Activated T-helper 1 cell treated with anti-CD3 and anti-CD28 coated beads, Interleukin-12 subunit alpha, Interleukin-12 subunit beta, Interleukin-2, Interleukin-4 antibody, amounts not matched to agents 30 ng/mL and 10 ng/mL and 1 ng/mL, durations not matched to agents 14 hours and 24 hours and 36 hours (primary cell): ENCODE data around the gene CHST11. TPM values are rescaled to one million over a fixed set of nuclear protein-coding genes. Genes with fewer than 3 reads are reported as not detected.
A peak's percentile ranks its signal among the peaks of the same experiment; 100 is the strongest.

Experiments used
- DNase-seq: peaks from one replicate; pipeline ENCODE4 v3.0.0; 2021; ENCODE audit warnings: low spot score
- H3K27ac Mint-ChIP-seq: one replicate; pipeline ENCODE4 v1.8.0; 2021; ENCODE audit warnings: mild to moderate bottlenecking, mixed read lengths
- H3K27me3 Mint-ChIP-seq: one replicate; pipeline ENCODE4 v1.8.0; 2022; ENCODE audit warnings: mild to moderate bottlenecking, moderate library complexity, mixed read lengths; ENCODE audit not compliant: insufficient read depth
- H3K36me3 Mint-ChIP-seq: one replicate; pipeline ENCODE4 v1.8.0; 2021; ENCODE audit warnings: low read depth, mixed read lengths
- H3K4me1 Mint-ChIP-seq: one replicate; pipeline ENCODE4 v1.8.0; 2021; ENCODE audit warnings: low read depth, mixed read lengths
- H3K4me3 Mint-ChIP-seq: one replicate; pipeline ENCODE4 v1.8.0; 2021; ENCODE audit warnings: mild to moderate bottlenecking, moderate library complexity, mixed read lengths
- H3K9me3 Mint-ChIP-seq: one replicate; pipeline ENCODE4 v1.8.0; 2021; ENCODE audit warnings: mixed read lengths
- intact Hi-C: fragments of 100-400 bp; cut with micrococcal nuclease; formaldehyde crosslinking; loops from one replicate; pipeline ENCODE4 v1.15.1; 2024
- total RNA-seq: library from RNA; stranded (reverse); gene quantifications from 2 replicates; pipeline ENCODE4 v1.2.3, GENCODE V29; 2022

The CHST11 gene
- total RNA-seq, 1 donor from 2014 or later, result 70.7 TPM

GRCh38 chr12:104694161-104694560, 237.4 kb downstream of the CHST11 start:
- Mint-ChIP-seq H3K36me3 (peaks cover 43% of the 10 kb centered on the region), H3K9me3 (peaks cover 5% of the 10 kb centered on the region), H3K4me1 (peaks cover 89% of the 10 kb centered on the region), H3K27ac (peak overlapping the region; percentile 84), H3K4me3 (peak overlapping the region; percentile 41), H3K27me3 (no peaks in the 10 kb centered on the region)
- intact Hi-C loops, result loop anchor here (2.0 to 10.0 kb wide), 4 partner anchors 47 to 641 kb away; partner anchors contain the start of genes C12orf75 and SLC41A2
- DNase-seq, result no peak

DNA sequence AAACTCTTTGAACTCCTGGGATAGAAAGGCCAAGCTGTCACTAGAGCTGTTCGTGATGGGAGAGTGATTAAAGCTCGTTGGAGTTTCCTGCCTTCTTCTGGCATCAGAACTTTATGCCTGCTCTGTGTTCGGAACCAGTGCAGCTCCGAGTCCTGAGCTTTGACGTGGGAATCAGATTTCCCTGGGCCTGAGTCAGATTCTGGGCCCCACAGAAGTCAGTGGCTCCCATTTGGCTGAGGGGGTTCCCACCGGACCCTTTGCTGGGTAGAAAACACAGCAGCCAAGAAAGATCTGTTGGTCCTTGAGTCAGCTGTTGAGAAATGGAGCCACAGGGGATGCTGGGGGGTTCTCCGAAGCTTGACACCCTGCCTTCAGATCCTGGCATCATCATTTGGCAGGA, 238.0 kb downstream of the CHST11 start:
- Mint-ChIP-seq H3K36me3 (peaks cover 44% of the 10 kb centered on the region), H3K9me3 (peaks cover 5% of the 10 kb centered on the region), H3K27me3 (no peaks in the 10 kb centered on the region), H3K4me1 (peaks cover 89% of the 10 kb centered on the region), H3K4me3 (peak overlapping the region; percentile 41), H3K27ac (peak overlapping the region; percentile 94)
- intact Hi-C loops, result loop anchor here (1.0 to 10.0 kb wide), 14 partner anchors 7 to 640 kb away; partner anchors contain the start of genes C12orf75, CHST11, NOPCHAP1 and SLC41A2
- no peak for DNase-seq

DNA sequence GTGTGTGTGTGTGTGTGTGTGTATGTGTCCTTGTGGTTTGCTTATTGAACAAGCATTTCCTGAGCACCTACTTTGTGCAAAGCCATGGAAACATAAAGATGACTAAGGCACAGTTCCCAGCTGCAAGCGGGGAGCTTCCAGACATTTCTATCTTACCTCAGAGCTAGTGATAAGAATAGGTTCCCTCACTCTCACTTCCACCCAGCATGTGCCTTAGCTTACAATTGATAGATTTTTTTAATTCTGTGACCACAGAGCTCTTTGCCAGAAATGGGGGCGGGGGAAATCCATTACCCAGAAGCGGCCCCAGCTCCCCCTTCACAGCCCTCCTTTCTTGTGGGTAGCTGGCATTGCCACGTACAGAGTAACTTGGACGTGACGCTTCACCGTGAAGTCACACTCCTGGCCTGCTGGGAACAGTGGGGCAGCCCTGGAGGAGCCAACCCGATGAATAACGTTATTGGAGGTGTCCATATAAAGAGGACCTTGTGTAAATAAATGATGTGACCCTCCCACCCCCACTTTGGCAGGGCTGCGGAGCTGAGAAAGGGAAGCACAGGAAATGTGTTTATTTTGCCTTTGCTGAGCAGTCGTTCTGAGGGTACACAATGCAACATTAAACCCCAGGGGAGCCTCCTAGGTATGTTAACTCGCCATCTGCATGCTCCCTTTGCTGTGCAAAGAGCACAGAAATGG, 238.9 kb downstream of the CHST11 start:
- peak; percentile 70 for DNase-seq
- intact Hi-C loops, result loop anchor here (1.0 to 10.0 kb wide), 14 partner anchors 8 to 639 kb away; partner anchors contain the start of genes C12orf75, CHST11, NOPCHAP1 and SLC41A2
- H3K27ac Mint-ChIP-seq, result peak overlapping the region; percentile 94
- H3K36me3 Mint-ChIP-seq, result peaks cover 39% of the 10 kb centered on the region
- H3K27me3 Mint-ChIP-seq, result no peaks in the 10 kb centered on the region
- peak overlapping the region; percentile 53 for H3K4me3 Mint-ChIP-seq
- H3K9me3 Mint-ChIP-seq, result peaks cover 5% of the 10 kb centered on the region
- H3K4me1 Mint-ChIP-seq, result peaks cover 84% of the 10 kb centered on the region

DNA sequence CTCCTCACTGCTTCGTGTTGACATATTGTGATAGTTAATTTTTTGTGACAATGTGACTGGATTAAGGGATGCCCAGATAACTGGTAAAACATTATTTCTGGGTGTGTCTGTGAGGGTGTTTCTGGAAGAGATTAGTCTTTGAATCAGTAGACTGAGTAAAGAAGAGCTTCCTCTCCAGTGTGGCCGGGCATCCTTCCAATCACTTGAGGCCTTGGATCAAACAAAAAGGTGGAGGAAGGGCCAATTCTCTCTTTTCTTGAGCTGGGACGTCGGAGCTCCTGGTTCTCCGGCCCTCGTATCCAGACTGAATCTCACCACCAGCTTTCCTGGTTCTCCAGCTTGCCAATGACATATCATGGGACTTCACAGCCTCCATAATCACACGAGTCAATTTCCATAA, 240.4 kb downstream of the CHST11 start:
- intact Hi-C loops, result loop anchor here (5.0 to 10.0 kb wide), 2 partner anchors 530 to 638 kb away; partner anchors contain the start of gene C12orf75
- Mint-ChIP-seq H3K27me3 (no peaks in the 10 kb centered on the region), H3K27ac (peak overlapping the region; percentile 15), H3K9me3 (peaks cover 5% of the 10 kb centered on the region), H3K36me3 (peaks cover 38% of the 10 kb centered on the region), H3K4me3 (peak overlapping the region; percentile 45), H3K4me1 (peaks cover 76% of the 10 kb centered on the region)
- DNase-seq, result no peak

GRCh38 chr12:104698871-104699270, 242.1 kb downstream of the CHST11 start:
- peaks cover 38% of the 10 kb centered on the region for H3K36me3 Mint-ChIP-seq
- peaks cover 70% of the 10 kb centered on the region for H3K4me1 Mint-ChIP-seq
- no peak overlapping the region for H3K4me3 Mint-ChIP-seq
- intact Hi-C loops, result loop anchor here (1.0 to 10.0 kb wide), 4 partner anchors 28 to 636 kb away; partner anchors contain the start of gene C12orf75
- no peaks in the 10 kb centered on the region for H3K27me3 Mint-ChIP-seq
- no peaks in the 10 kb centered on the region for H3K9me3 Mint-ChIP-seq
- no peak overlapping the region for H3K27ac Mint-ChIP-seq
- DNase-seq, result no peak

DNA sequence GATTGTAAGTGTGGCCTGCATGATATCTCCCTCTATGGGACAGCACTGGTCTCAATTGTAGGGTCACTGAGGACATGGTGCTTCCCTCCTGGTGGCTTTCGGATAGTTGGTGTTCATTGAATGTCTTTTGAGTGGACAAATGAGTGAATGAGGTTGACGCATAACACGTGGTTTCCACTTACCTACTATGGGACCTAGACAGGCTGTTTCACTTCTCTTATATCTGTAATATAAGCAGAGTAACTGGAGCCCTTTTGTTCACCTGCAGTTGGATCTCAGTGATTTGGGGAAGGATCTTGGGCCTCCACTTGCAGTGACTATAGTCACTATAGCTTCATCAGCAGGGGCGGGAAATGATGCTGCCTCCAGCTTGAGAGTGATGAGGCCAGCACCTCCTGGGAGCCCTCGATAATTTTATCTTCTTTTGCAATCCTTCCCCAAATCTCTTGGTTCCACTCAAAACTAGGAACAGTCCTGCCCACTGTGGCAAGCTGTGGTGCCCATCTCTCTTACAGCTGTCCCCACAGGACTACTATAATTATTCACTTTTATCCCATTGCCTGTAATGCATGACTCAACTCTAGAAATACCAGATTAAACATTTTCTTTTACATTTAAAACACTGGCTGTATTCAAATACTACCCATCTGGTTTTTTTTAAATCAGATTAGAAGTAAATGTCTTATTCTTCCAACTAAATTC, 242.9 kb downstream of the CHST11 start:
- H3K9me3 Mint-ChIP-seq, result no peaks in the 10 kb centered on the region
- intact Hi-C loops, result loop anchor here (1.0 to 10.0 kb wide), 4 partner anchors 28 to 635 kb away; partner anchors contain the start of gene C12orf75
- peaks cover 64% of the 10 kb centered on the region for H3K4me1 Mint-ChIP-seq
- H3K4me3 Mint-ChIP-seq, result no peak overlapping the region
- peaks cover 32% of the 10 kb centered on the region for H3K36me3 Mint-ChIP-seq
- H3K27me3 Mint-ChIP-seq, result no peaks in the 10 kb centered on the region
- no peak for DNase-seq
- H3K27ac Mint-ChIP-seq, result peak overlapping the region; percentile 61

DNA sequence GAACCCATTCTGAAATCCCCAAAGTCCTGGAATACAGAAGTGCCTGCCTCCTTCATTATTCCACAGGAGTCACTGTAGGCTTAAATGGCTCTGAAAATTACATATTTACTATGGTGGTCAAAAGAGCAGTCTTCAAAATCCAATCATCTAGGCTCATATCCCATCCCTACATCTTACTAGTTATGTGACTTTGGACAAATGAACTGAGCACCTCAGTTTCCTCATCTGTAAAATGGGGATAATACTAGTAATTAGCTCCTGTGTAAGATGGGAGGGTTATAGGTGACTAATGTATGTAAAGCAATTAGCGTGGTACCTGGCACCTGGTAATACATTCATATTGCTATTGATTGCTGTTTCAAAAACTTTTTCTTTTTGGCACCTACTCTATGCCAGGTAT, 243.6 kb downstream of the CHST11 start:
- intact Hi-C loops, result no loop called here
- Mint-ChIP-seq H3K27me3 (no peaks in the 10 kb centered on the region), H3K9me3 (no peaks in the 10 kb centered on the region), H3K27ac (no peak overlapping the region), H3K36me3 (peaks cover 32% of the 10 kb centered on the region), H3K4me1 (peaks cover 57% of the 10 kb centered on the region), H3K4me3 (no peak overlapping the region)
- no peak for DNase-seq

DNA sequence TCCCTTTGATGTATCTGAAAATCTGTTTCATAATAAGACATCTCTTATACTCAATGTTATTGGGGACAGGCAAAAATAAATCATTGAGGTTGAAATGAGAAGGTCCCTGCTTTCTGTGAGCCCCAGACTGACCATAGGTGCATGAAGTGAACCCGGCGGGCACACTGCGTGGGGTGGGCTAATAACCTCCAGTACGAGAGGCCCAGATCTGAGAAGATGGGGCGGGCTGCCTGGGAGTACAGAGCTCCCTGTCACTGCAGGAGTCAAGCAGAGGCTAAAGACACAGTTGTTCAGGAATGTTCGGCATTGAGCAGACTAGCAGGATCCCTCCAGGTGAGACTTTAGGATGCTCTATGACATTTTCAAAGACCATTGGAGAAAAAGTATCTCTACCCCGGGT, 244.6 kb downstream of the CHST11 start:
- Mint-ChIP-seq H3K27me3 (no peaks in the 10 kb centered on the region), H3K9me3 (no peaks in the 10 kb centered on the region), H3K36me3 (peaks cover 32% of the 10 kb centered on the region), H3K4me3 (no peak overlapping the region), H3K4me1 (peaks cover 48% of the 10 kb centered on the region), H3K27ac (peak overlapping the region; percentile 7)
- intact Hi-C loops, result no loop called here
- DNase-seq, result no peak

GRCh38 chr12:104701756-104702155, 245.0 kb downstream of the CHST11 start:
- no peaks in the 10 kb centered on the region for H3K9me3 Mint-ChIP-seq
- peaks cover 30% of the 10 kb centered on the region for H3K36me3 Mint-ChIP-seq
- H3K4me3 Mint-ChIP-seq, result no peak overlapping the region
- H3K4me1 Mint-ChIP-seq, result peaks cover 49% of the 10 kb centered on the region
- no peak for DNase-seq
- H3K27me3 Mint-ChIP-seq, result no peaks in the 10 kb centered on the region
- peak overlapping the region; percentile 44 for H3K27ac Mint-ChIP-seq
- intact Hi-C loops, result no loop called here

DNA sequence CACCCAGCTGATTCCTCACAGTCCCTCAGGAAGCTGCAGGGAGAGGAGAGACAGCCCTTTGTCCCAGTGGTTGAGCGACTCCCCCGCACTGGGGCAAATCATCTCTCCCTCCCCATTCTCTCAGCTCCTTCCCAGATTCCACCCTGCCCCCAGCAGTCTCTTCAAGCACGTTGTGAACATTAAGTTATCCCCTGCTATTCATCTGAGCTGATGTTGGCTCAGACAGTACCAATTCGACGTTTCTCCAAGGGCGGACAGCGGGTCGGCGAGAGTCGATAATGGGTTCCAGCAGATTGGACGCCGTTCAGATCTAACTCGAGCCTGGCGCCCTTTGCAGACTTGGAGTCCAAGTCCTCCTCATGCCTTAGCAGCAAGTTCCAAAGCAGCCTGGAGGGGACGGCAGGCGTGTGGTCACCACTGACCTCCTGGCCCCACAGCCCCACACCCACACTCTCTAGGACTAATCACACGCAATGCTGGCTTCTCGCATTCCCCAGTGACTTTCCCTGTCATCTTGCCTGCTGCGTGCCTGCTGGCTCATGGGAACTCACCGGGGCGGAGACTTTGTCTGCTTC, 245.9 kb downstream of the CHST11 start:
- Mint-ChIP-seq H3K4me1 (peaks cover 49% of the 10 kb centered on the region), H3K27ac (no peak overlapping the region), H3K27me3 (no peaks in the 10 kb centered on the region), H3K9me3 (no peaks in the 10 kb centered on the region), H3K36me3 (peaks cover 24% of the 10 kb centered on the region), H3K4me3 (no peak overlapping the region)
- intact Hi-C loops, result no loop called here
- no peak for DNase-seq

GRCh38 chr12:104703372-104703771, 246.6 kb downstream of the CHST11 start:
- H3K9me3 Mint-ChIP-seq, result no peaks in the 10 kb centered on the region
- intact Hi-C loops, result no loop called here
- no peak overlapping the region for H3K27ac Mint-ChIP-seq
- no peak for DNase-seq
- H3K4me3 Mint-ChIP-seq, result no peak overlapping the region
- peaks cover 17% of the 10 kb centered on the region for H3K36me3 Mint-ChIP-seq
- H3K27me3 Mint-ChIP-seq, result no peaks in the 10 kb centered on the region
- peaks cover 49% of the 10 kb centered on the region for H3K4me1 Mint-ChIP-seq

GRCh38 chr12:104704224-104704779, 247.6 kb downstream of the CHST11 start:
- DNase-seq, result no peak
- intact Hi-C loops, result no loop called here
- Mint-ChIP-seq H3K4me1 (peaks cover 54% of the 10 kb centered on the region), H3K4me3 (no peak overlapping the region), H3K9me3 (no peaks in the 10 kb centered on the region), H3K27me3 (no peaks in the 10 kb centered on the region), H3K27ac (no peak overlapping the region), H3K36me3 (peaks cover 17% of the 10 kb centered on the region)
